ENCODE measurements around the gene MELTF. TPM values are rescaled to one million over a fixed set of nuclear protein-coding genes. Genes with fewer than 3 reads are reported as not detected.

MELTF gene
- total and polyA plus RNA-seq, 2 of the 13 experiments (the other 11 are each of a cell fraction or from before 2014, with no cell fraction given) = 3.2 to 7.5 TPM

- TF ChIP-seq, protein P1, sequence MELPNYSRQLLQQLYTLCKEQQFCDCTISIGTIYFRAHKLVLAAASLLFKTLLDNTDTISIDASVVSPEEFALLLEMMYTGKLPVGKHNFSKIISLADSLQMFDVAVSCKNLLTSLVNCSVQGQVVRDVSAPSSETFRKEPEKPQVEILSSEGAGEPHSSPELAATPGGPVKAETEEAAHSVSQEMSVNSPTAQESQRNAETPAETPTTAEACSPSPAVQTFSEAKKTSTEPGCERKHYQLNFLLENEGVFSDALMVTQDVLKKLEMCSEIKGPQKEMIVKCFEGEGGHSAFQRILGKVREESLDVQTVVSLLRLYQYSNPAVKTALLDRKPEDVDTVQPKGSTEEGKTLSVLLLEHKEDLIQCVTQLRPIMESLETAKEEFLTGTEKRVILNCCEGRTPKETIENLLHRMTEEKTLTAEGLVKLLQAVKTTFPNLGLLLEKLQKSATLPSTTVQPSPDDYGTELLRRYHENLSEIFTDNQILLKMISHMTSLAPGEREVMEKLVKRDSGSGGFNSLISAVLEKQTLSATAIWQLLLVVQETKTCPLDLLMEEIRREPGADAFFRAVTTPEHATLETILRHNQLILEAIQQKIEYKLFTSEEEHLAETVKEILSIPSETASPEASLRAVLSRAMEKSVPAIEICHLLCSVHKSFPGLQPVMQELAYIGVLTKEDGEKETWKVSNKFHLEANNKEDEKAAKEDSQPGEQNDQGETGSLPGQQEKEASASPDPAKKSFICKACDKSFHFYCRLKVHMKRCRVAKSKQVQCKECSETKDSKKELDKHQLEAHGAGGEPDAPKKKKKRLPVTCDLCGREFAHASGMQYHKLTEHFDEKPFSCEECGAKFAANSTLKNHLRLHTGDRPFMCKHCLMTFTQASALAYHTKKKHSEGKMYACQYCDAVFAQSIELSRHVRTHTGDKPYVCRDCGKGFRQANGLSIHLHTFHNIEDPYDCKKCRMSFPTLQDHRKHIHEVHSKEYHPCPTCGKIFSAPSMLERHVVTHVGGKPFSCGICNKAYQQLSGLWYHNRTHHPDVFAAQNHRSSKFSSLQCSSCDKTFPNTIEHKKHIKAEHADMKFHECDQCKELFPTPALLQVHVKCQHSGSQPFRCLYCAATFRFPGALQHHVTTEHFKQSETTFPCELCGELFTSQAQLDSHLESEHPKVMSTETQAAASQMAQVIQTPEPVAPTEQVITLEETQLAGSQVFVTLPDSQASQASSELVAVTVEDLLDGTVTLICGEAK (IDR thresholded peaks at IDR 0.05) = no peak
- TF ChIP-seq, protein P1 (CRISPR knock-in tag; IDR thresholded peaks at IDR 0.05) = no peak
- no peak for TF ChIP-seq HOXA7 (CRISPR knock-in tag; IDR thresholded peaks at IDR 0.05)
- TF ChIP-seq ELF4 (CRISPR knock-in tag; IDR thresholded peaks at IDR 0.05; ENCODE audit: borderline replicate concordance) = no peak
- no peak for TF ChIP-seq FIP1L1 (IDR thresholded peaks at IDR 0.05; ENCODE audit: borderline replicate concordance, insufficient read depth, low read depth, low read length)
- peak; percentile 64; the same call in 1 of the 2 replicates for TF ChIP-seq NCOR1 (IDR thresholded peaks at IDR 0.05; ENCODE audit: borderline replicate concordance, low read length)
- no peak for TF ChIP-seq SP2 (CRISPR knock-in tag; IDR thresholded peaks at IDR 0.05)
- TF ChIP-seq FOXJ3 (CRISPR knock-in tag; IDR thresholded peaks at IDR 0.05; ENCODE audit: borderline replicate concordance) = no peak
- TF ChIP-seq SALL2 (CRISPR knock-in tag; IDR thresholded peaks at IDR 0.05) = no peak
- TF ChIP-seq ESRRA (CRISPR knock-in tag; IDR thresholded peaks at IDR 0.05; ENCODE audit: low read depth) = peak; percentile 58; the same call in 1 of the 2 replicates
- TF ChIP-seq ZZZ3 (CRISPR knock-in tag; IDR thresholded peaks at IDR 0.05; ENCODE audit: borderline replicate concordance) = no peak
- TF ChIP-seq ZNF34 (CRISPR knock-in tag; IDR thresholded peaks at IDR 0.05; ENCODE audit: borderline replicate concordance) = no peak
- no peak for TF ChIP-seq ZNF326 (CRISPR knock-in tag; IDR thresholded peaks at IDR 0.05; ENCODE audit: borderline replicate concordance)
- TF ChIP-seq ZFP90 (CRISPR knock-in tag; IDR thresholded peaks at IDR 0.05; ENCODE audit: borderline replicate concordance) = no peak
- TF ChIP-seq NFE2L1 (CRISPR knock-in tag; IDR thresholded peaks at IDR 0.05; ENCODE audit: borderline replicate concordance) = no peak
- no peak for TF ChIP-seq TAF15 (IDR thresholded peaks at IDR 0.05; ENCODE audit: low read depth, low read length, poor library complexity, severe bottlenecking)
- no peak for TF ChIP-seq E2F1 (CRISPR knock-in tag; IDR thresholded peaks at IDR 0.05)
- TF ChIP-seq MTF2 (CRISPR knock-in tag; IDR thresholded peaks at IDR 0.05; ENCODE audit: borderline replicate concordance) = no peak
- no peak for TF ChIP-seq NR3C1 (CRISPR knock-in tag; IDR thresholded peaks at IDR 0.05)
- no peak for TF ChIP-seq KMT2B (CRISPR knock-in tag; IDR thresholded peaks at IDR 0.05)
- no peak for TF ChIP-seq ZNF724P (CRISPR knock-in tag; IDR thresholded peaks at IDR 0.05; ENCODE audit: borderline replicate concordance)
- no peak for TF ChIP-seq SATB2 (CRISPR knock-in tag; IDR thresholded peaks at IDR 0.05)
Measured at GRCh38 chr3:196981657-196982056, 48.0 kb downstream of the MELTF start (continued).

Measured in HepG2 (cell line).